Esophagus muscularis mucosa (tissue), 4 donors: ENCODE results near the gene SOBP.

Experiments used
- CTCF ChIP-seq, 3 experiments: fragments of 200-600 bp in 2 of 3; fragments of 450-650 bp in 1 of 3; sonication (generic) in 2 of 3; IDR thresholded peaks; one replicate each; pipeline ENCODE4 v1.5.1; 2017 to 2019; ENCODE audit warnings: antibody characterized with exemption in 3 of 3, mild to moderate bottlenecking in 2 of 3, moderate library complexity in 1 of 3
- EP300 ChIP-seq: sonication (generic); formaldehyde crosslinking; IDR thresholded peaks from one replicate; pipeline ENCODE4 v1.6.1; 2017; ENCODE audit warnings: antibody characterized with exemption
- POLR2A ChIP-seq: fragments of 450-650 bp; IDR thresholded peaks from one replicate; pipeline ENCODE4 v1.6.1; 2017; ENCODE audit warnings: antibody characterized with exemption, moderate library complexity, mild to moderate bottlenecking, low read depth
- POLR2AphosphoS5 ChIP-seq, 2 donors: sonication (generic); formaldehyde crosslinking; IDR thresholded peaks; one replicate each; pipeline ENCODE4 v1.6.1; 2017; ENCODE audit warnings: antibody characterized with exemption in 2 of 2

GRCh38 chr6:107682721-107683120 is 192.8 kb downstream of the SOBP start:
- TF ChIP-seq CTCF (IDR thresholded peaks at IDR 0.05) (no peak), POLR2A (no peak), EP300 (no peak), POLR2AphosphoS5 (IDR thresholded peaks at IDR 0.05) (no peak)
